H9 (cell line): ENCODE measurements around the gene ANKFY1. TPM values are rescaled to one million over a fixed set of nuclear protein-coding genes. Genes with fewer than 3 reads are reported as not detected.
A peak's percentile ranks its signal among the peaks of the same experiment; 100 is the strongest.

Experiments used
- DNase-seq: peaks from one replicate; pipeline ENCODE4 v3.0.0-alpha.2; 2017
- H2AFZ ChIP-seq: one replicate; pipeline ENCODE4 v1.6.1; 2013; ENCODE audit warnings: mild to moderate bottlenecking, low read length, control low read depth, moderate library complexity
- H2AK5ac ChIP-seq: 2 replicates; pipeline ENCODE4 v1.6.1; 2013; ENCODE audit warnings: low read length, control low read depth, mixed read lengths; ENCODE audit not compliant: insufficient read length
- H2BK120ac ChIP-seq: one replicate; pipeline ENCODE4 v1.6.1; 2013; ENCODE audit warnings: low read depth, mild to moderate bottlenecking, low read length, control low read depth, inconsistent platforms; ENCODE audit not compliant: poor library complexity, severe bottlenecking
- H2BK12ac ChIP-seq: 2 replicates; pipeline ENCODE4 v1.6.1; 2013; ENCODE audit warnings: low read length, control low read depth, mixed read lengths, low read depth; ENCODE audit not compliant: insufficient read length
- H2BK15ac ChIP-seq: 2 replicates; pipeline ENCODE4 v1.6.1; 2013; ENCODE audit warnings: low read depth, low read length, control low read depth
- H2BK20ac ChIP-seq: one replicate; pipeline ENCODE4 v1.6.1; 2013; ENCODE audit warnings: low read depth, mild to moderate bottlenecking, low read length, control low read depth, inconsistent platforms; ENCODE audit not compliant: poor library complexity, severe bottlenecking
- H2BK5ac ChIP-seq: 2 replicates; pipeline ENCODE4 v1.6.1; 2013; ENCODE audit warnings: low read length, control low read depth, mixed read lengths; ENCODE audit not compliant: insufficient read length
- H3K14ac ChIP-seq: 2 replicates; pipeline ENCODE4 v1.6.1; 2013; ENCODE audit warnings: low read length, control low read depth; ENCODE audit not compliant: insufficient read depth
- H3K18ac ChIP-seq: 2 replicates; pipeline ENCODE4 v1.6.1; 2013; ENCODE audit warnings: low read depth, mild to moderate bottlenecking, mixed read lengths, low read length, control low read depth; ENCODE audit not compliant: insufficient read length
- H3K23ac ChIP-seq: 2 replicates; pipeline ENCODE4 v1.6.1; 2013; ENCODE audit warnings: low read length, control low read depth, mixed read lengths, low read depth; ENCODE audit not compliant: insufficient read length
- H3K23me2 ChIP-seq: 2 replicates; pipeline ENCODE4 v1.6.1; 2013; ENCODE audit warnings: low read depth, mild to moderate bottlenecking, mixed read lengths, low read length, control low read depth; ENCODE audit not compliant: insufficient read length, poor library complexity, severe bottlenecking
- H3K27ac ChIP-seq: 2 replicates; pipeline ENCODE4 v1.5.1; 2013; ENCODE audit warnings: low read length, control low read depth, mixed read lengths, low read depth; ENCODE audit not compliant: insufficient read length
- H3K27me3 ChIP-seq: 2 replicates; pipeline ENCODE4 v1.6.1; 2013; ENCODE audit warnings: low read length, control low read depth, inconsistent platforms; ENCODE audit not compliant: insufficient read depth
- H3K4ac ChIP-seq: 2 replicates; pipeline ENCODE4 v1.6.1; 2013; ENCODE audit warnings: low read depth, mild to moderate bottlenecking, control low read depth, inconsistent platforms, low read length, moderate library complexity
- H3K4me1 ChIP-seq: 2 replicates; pipeline ENCODE4 v1.6.1; 2013; ENCODE audit warnings: low read length, control low read depth, inconsistent platforms; ENCODE audit not compliant: insufficient read depth
- H3K4me2 ChIP-seq: 2 replicates; pipeline ENCODE4 v1.6.1; 2013; ENCODE audit warnings: low read length, control low read depth, mixed read lengths; ENCODE audit not compliant: insufficient read length, insufficient read depth
- H3K56ac ChIP-seq: 2 replicates; pipeline ENCODE4 v1.6.1; 2013; ENCODE audit warnings: low read depth, mild to moderate bottlenecking, mixed read lengths, low read length, control low read depth; ENCODE audit not compliant: insufficient read length
- H3K79me1 ChIP-seq: 2 replicates; pipeline ENCODE4 v1.6.1; 2013; ENCODE audit warnings: low read depth, mild to moderate bottlenecking, moderate library complexity, low read length, control low read depth, inconsistent platforms; ENCODE audit not compliant: insufficient read depth, poor library complexity, severe bottlenecking
- H3K79me2 ChIP-seq: 2 replicates; pipeline ENCODE4 v1.6.1; 2013; ENCODE audit warnings: low read length, control low read depth, inconsistent platforms; ENCODE audit not compliant: insufficient read depth
- H3K9ac ChIP-seq: 2 replicates; pipeline ENCODE4 v1.6.1; 2013; ENCODE audit warnings: low read length, control low read depth, mixed read lengths; ENCODE audit not compliant: insufficient read length; ENCODE audit errors: extremely low read depth
- H3K9me3 ChIP-seq: one replicate; pipeline ENCODE4 v1.6.1; 2013; ENCODE audit warnings: low read depth, low read length, inconsistent platforms; ENCODE audit not compliant: control insufficient read depth
- H3T11ph ChIP-seq: one replicate; pipeline ENCODE4 v1.6.1; 2013; ENCODE audit warnings: mild to moderate bottlenecking, low read length, control low read depth, inconsistent platforms
- H4K20me1 ChIP-seq: one replicate; pipeline ENCODE4 v1.6.1; 2013; ENCODE audit not compliant: control insufficient read depth, insufficient read length, insufficient read depth
- H4K5ac ChIP-seq: 2 replicates; pipeline ENCODE4 v1.6.1; 2013; ENCODE audit warnings: low read depth, mild to moderate bottlenecking, mixed read lengths, low read length, control low read depth; ENCODE audit not compliant: insufficient read length
- H4K8ac ChIP-seq: replicated peaks from 2 replicates; pipeline ENCODE4 v1.6.1; 2013; ENCODE audit warnings: low read length, control low read depth, mixed read lengths, low read depth; ENCODE audit not compliant: insufficient read length
- H4K91ac ChIP-seq: 2 replicates; pipeline ENCODE4 v1.6.1; 2013; ENCODE audit warnings: low read depth, mild to moderate bottlenecking, moderate library complexity, mixed read lengths, low read length, control low read depth; ENCODE audit not compliant: insufficient read length
- H3K27ac Mint-ChIP-seq, 3 experiments: 2 replicates in 2 of 3; 3 replicates in 1 of 3; pipeline ENCODE4 v1.8.0; 2020 to 2021; ENCODE audit warnings: mixed read lengths in 3 of 3, mild to moderate bottlenecking in 1 of 3, moderate library complexity in 1 of 3
- H3K27me3 Mint-ChIP-seq: 2 replicates; pipeline ENCODE4 v1.8.0; 2021; ENCODE audit warnings: low read depth, mild to moderate bottlenecking, moderate library complexity, mixed read lengths
- H3K36me3 Mint-ChIP-seq, 3 experiments: 2 replicates in 2 of 3; 3 replicates in 1 of 3; pipeline ENCODE4 v1.8.0; 2020 to 2021; ENCODE audit warnings: low read depth in 3 of 3, mixed read lengths in 3 of 3; ENCODE audit not compliant: insufficient read depth in 1 of 3
- H3K4me1 Mint-ChIP-seq, 2 experiments: 2 replicates each; pipeline ENCODE4 v1.8.0; 2020; ENCODE audit warnings: mixed read lengths in 2 of 2
- H3K4me3 Mint-ChIP-seq, 2 experiments: 2 replicates in 1 of 2; 3 replicates in 1 of 2; pipeline ENCODE4 v1.8.0; 2020 to 2021; ENCODE audit warnings: mild to moderate bottlenecking in 2 of 2, mixed read lengths in 2 of 2, moderate library complexity in 1 of 2
- H3K9me3 Mint-ChIP-seq, 2 experiments: 2 replicates in 1 of 2; 3 replicates in 1 of 2; pipeline ENCODE4 v1.8.0; 2020; ENCODE audit warnings: mild to moderate bottlenecking in 2 of 2, mixed read lengths in 2 of 2, moderate library complexity in 1 of 2
- WGBS: extraction: QIAGEN DNeasy Blood & Tissue Kit; methylation state at CpG from one replicate; pipeline ENCODE4 v1.1.7; 2013; ENCODE audit warnings: missing lambda C conversion rate, low lambda C conversion rate, mixed read lengths; ENCODE audit not compliant: insufficient read length; ENCODE audit errors: extremely low coverage; 5-methylcytosine and 5-hydroxymethylcytosine counted together
- total RNA-seq: library from RNA; stranded (reverse); gene quantifications from 2 replicates; pipeline ENCODE4 v1.2.1, GENCODE V29; 2021
- TF ChIP-seq, protein P1 (sequence below): fragments of 200-600 bp; sonication (generic); conservative IDR thresholded peaks from 3 replicates; pipeline ENCODE4 v1.8.0; 2021; ENCODE audit warnings: antibody characterized with exemption, mild to moderate bottlenecking

ANKFY1 gene
- total RNA-seq, 1 experiment from 2014 or later = 51.9 TPM

DNA sequence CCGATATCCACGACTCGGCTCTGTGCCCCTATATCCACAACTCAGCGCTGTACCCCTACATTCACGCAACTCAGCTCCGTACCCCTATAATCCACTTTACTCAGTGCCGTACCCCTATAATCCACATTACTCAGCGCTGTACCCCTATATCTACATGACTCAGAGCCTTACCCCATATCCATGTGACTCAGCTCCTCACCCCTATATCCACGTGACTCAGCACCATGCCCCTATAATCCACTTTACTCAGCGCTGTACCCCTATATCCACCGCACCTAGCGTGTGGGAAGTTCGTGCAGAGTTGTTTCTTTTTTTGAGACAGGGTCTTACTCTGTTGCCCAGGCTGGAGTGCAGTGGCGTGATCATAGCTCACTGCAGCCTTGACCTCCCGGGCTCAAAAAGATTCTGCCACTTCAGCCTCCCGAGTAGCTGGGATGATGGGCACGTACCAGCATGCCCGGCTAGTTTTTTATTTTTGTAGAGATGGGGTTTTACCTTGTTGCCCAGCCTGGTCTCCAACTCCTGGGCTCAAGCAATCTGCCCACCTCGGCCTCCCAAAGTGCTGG, 103.4 kb downstream of the ANKFY1 start:
- Histone ChIP-seq H2AFZ (no peak overlapping the region), H3K4ac (no peak overlapping the region), H2BK20ac (no peak overlapping the region), H3K4me2 (no peak overlapping the region), H3K27me3 (no peaks in the 10 kb centered on the region), H3K23me2 (no peaks in the 10 kb centered on the region), H3K18ac (no peak overlapping the region), H3K9ac (no peak overlapping the region), H3K56ac (no peak overlapping the region), H4K20me1 (no peaks in the 10 kb centered on the region), H3T11ph (no peak overlapping the region), H2BK12ac (no peak overlapping the region), H3K79me2 (no peaks in the 10 kb centered on the region), H2BK15ac (no peak overlapping the region), H3K9me3 (no peaks in the 10 kb centered on the region), H4K8ac (no peak overlapping the region), H2AK5ac (no peak overlapping the region), H3K14ac (no peak overlapping the region), H3K23ac (no peak overlapping the region), H4K91ac (no peak overlapping the region), H3K79me1 (no peaks in the 10 kb centered on the region), H3K27ac (no peak overlapping the region), H3K4me1 (no peaks in the 10 kb centered on the region), H4K5ac (no peak overlapping the region), H2BK120ac (no peak overlapping the region), H2BK5ac (no peak overlapping the region)
- no CpG with 5 or more reads among the region's 19 CpGs for WGBS
- Mint-ChIP-seq H3K36me3 (peaks cover 0 to 13% (median 12%) of the 10 kb centered on the region in 3 experiments; a peak in 5 of 7 replicates), H3K27me3 (peaks cover 2% of the 10 kb centered on the region; the same call in 1 of the 2 replicates), H3K9me3 (no peaks in the 10 kb centered on the region), H3K4me1 (peaks cover 18 to 26% of the 10 kb centered on the region in 2 experiments), H3K4me3 (no peak overlapping the region), H3K27ac (peak overlapping the region in 2 of 3 experiments; percentile 49 to 52; a peak in 3 of 7 replicates)
- TF ChIP-seq, protein P1, sequence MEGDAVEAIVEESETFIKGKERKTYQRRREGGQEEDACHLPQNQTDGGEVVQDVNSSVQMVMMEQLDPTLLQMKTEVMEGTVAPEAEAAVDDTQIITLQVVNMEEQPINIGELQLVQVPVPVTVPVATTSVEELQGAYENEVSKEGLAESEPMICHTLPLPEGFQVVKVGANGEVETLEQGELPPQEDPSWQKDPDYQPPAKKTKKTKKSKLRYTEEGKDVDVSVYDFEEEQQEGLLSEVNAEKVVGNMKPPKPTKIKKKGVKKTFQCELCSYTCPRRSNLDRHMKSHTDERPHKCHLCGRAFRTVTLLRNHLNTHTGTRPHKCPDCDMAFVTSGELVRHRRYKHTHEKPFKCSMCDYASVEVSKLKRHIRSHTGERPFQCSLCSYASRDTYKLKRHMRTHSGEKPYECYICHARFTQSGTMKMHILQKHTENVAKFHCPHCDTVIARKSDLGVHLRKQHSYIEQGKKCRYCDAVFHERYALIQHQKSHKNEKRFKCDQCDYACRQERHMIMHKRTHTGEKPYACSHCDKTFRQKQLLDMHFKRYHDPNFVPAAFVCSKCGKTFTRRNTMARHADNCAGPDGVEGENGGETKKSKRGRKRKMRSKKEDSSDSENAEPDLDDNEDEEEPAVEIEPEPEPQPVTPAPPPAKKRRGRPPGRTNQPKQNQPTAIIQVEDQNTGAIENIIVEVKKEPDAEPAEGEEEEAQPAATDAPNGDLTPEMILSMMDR = no peak
- DNase-seq = no peak
